ENCODE data around the gene OR52N2. TPM values are rescaled to one million over a fixed set of nuclear protein-coding genes. Genes with fewer than 3 reads are reported as not detected.

Gene OR52N2
- polyA plus RNA-seq, 4 donors = not detected

Other genes starting within 250 kb of the OR52N2 start
- gene OR52B6, start 228.0 kb upstream of the OR52N2 start, polyA plus RNA-seq (ENCODE audit: insufficient read length in 4 of 4) = under 1 TPM in 1 of 4 donors, not detected in 3; 0.20 TPM
- 10 to 100 TPM in 3 of 4 donors, 1 to 10 TPM in 1; 3.4 to 69.0 (median 16.9) TPM for gene TRIM6, start 212.3 kb upstream of the OR52N2 start, polyA plus RNA-seq (ENCODE audit: insufficient read length in 4 of 4)
- gene TRIM34, start 183.9 kb upstream of the OR52N2 start, polyA plus RNA-seq (ENCODE audit: insufficient read length in 4 of 4) = 10 to 100 TPM; 10.4 to 11.1 (median 10.5) TPM
- gene TRIM5, start 123.8 kb upstream of the OR52N2 start, polyA plus RNA-seq (ENCODE audit: insufficient read length in 4 of 4) = 10 to 100 TPM; 39.6 to 45.2 (median 43.2) TPM
- 10 to 100 TPM in 2 of 4 donors, 1 to 10 TPM in 2; 8.4 to 23.5 (median 9.3) TPM for gene TRIM22, start 119.1 kb upstream of the OR52N2 start, polyA plus RNA-seq (ENCODE audit: insufficient read length in 4 of 4)
- gene OR56B1, start 72.5 kb upstream of the OR52N2 start, polyA plus RNA-seq (ENCODE audit: insufficient read length in 4 of 4) = not detected
- gene OR52N4, start 54.7 kb upstream of the OR52N2 start, polyA plus RNA-seq (ENCODE audit: insufficient read length in 4 of 4) = not detected
- gene OR52N5, start 25.6 kb upstream of the OR52N2 start, polyA plus RNA-seq (ENCODE audit: insufficient read length in 4 of 4) = not detected
- gene OR52N1, start 17.7 kb upstream of the OR52N2 start, polyA plus RNA-seq (ENCODE audit: insufficient read length in 4 of 4) = not detected
- not detected for gene OR52E6, start 33.0 kb downstream of the OR52N2 start, polyA plus RNA-seq (ENCODE audit: insufficient read length in 4 of 4)
- not detected for gene OR52E8, start 48.8 kb downstream of the OR52N2 start, polyA plus RNA-seq (ENCODE audit: insufficient read length in 4 of 4)
- not detected for gene OR52E4, start 71.7 kb downstream of the OR52N2 start, polyA plus RNA-seq (ENCODE audit: insufficient read length in 4 of 4)
- not detected for gene OR52E5, start 84.3 kb downstream of the OR52N2 start, polyA plus RNA-seq (ENCODE audit: insufficient read length in 4 of 4)
- gene OR56A3, start 133.3 kb downstream of the OR52N2 start, polyA plus RNA-seq (ENCODE audit: insufficient read length in 4 of 4) = not detected
- not detected for gene OR56A5, start 159.6 kb downstream of the OR52N2 start, polyA plus RNA-seq (ENCODE audit: insufficient read length in 4 of 4)
- gene OR52L1, start 178.1 kb downstream of the OR52N2 start, polyA plus RNA-seq (ENCODE audit: insufficient read length in 4 of 4) = not detected
- gene OR56A4, start 198.0 kb downstream of the OR52N2 start, polyA plus RNA-seq (ENCODE audit: insufficient read length in 4 of 4) = under 1 TPM in 1 of 4 donors, not detected in 3; 0.06 TPM
- gene OR56A1, start 221.8 kb downstream of the OR52N2 start, polyA plus RNA-seq (ENCODE audit: insufficient read length in 4 of 4) = not detected